ENCODE measurements around the gene COQ8A.
"Not testable (repeated sequence)": the region's sequence is repeated elsewhere in the genome, so short reads cannot be mapped to it uniquely, and the experiment has no call there.

The COQ8A gene

DNA sequence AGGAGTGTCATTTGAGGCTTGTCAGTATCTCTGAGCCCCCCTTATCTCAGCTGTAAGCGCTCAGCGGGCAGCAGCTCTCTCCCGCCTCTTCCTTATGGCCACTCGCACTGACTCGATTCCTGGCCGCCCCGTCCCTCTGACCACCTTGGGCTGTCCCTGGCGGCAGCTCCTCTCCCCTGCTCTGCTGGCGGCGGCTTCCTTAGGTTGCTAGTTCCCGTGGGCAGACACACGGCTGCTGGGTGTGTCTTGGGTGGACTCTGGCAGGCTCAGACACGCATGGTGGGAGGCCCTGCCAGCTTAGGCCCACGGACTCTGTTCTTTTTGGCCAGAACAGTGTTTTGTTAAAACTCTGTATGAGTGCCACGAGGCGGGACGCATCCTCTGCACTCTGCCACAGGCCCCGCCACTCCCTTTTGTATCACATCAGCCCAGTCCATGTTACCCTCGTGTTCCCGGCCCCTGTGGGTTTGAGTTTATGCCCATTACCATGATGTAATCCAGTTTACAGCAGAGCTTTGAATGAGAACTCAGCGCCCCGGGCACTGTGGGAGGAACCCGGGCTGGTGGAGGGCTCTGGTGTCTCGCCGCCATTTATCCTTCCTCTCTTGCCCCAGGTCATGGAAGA is 45.9 kb downstream of the COQ8A start:
- no peak for DNase-seq

DNA sequence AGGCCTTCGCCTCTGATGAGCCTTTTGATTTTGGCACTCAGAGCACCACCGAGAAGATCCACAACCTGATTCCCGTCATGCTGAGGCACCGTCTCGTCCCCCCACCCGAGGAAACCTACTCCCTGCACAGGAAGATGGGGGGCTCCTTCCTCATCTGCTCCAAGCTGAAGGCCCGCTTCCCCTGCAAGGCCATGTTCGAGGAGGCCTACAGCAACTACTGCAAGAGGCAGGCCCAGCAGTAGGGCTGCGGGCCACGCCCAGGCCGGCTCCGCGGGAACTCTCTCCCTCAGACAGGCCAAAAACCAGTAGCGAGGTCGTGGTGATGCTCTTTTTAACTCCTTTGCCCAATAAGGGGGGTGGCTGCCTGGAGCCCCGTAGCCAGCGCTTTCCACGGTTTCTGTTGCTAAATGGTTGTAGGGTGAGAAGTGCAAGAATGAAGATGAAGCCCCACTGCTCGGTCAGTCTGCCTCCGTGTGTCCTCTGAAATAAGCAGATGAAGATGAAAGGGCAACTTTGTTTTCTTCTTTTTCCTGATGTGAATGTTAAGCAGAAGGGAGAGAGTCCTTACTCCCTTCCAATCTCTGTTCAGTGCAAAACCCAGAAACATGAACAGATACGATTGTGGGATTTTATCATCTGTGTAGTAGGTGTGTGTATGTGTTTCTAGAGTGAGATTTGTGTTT is 46.5 kb downstream of the COQ8A start:
- DNase-seq = no peak

DNA sequence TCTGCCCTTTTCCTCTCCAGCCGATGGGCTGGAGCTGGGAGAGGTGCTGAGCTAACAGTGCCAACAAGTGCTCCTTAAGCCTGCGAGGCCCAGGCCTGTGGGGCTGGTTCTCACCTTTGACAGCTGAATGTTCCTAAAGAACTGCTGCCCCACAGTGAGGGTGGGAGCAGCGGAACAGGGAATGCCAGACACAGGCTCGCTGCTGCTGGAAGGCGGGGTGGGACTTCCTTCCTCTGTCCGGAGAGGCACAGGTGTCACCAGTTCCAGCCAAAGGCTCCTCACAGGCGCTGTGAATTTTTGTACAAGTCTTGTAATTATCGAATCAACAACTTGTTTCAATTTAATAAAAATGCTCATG is 47.1 kb downstream of the COQ8A start:
- no peak for DNase-seq

DNA sequence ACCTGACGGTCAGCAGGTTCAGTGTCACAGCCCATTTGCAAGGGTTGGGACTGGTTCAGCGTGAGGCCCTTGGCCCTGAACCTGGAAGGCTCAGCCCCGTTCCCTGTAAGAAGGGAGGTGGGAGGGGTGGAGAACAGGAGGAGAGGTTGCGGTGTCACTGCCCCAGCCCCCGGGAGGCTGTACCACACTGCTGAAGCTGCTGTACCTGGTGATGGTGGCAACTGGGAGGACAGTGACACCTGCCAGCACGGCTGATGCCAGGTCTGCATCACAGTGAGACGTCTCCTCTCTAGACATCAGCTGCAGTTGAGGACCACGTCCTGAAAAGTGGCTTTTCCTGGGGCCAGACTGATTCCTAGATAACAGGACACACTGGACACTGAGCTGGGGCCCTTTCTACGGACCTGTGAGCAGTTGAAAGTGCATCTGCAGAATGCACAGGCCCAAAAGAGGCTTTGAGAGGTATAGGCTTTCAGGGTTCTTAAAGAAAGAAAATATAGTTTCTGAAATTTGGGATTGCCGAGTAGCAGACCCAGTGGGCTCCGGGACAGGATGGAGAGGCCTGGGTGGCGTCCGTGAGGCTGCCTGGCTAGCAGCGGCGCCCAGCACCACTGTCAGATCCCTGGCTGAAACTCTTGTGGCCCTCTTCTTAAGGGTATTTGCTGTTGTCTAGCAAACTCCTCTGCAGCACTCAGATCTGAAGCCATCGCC is 47.7 kb downstream of the COQ8A start:
- DNase-seq = no peak

DNA sequence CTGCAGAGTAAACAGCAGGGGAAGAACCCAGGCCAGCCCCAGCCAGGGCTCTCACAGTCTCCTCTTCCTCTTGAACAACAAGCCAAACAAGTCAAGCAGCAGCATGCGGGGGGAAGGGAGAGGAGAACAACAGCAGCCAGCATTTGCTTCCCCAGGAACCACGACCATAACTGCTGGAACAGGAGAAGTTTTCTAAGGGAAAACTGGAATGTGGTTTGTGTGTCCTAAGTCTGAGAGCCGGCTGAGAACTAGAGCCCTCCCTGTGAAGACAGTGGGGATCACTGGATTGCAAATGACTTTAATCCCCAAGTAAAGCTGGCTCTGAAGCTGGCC is 48.2 kb downstream of the COQ8A start:
- no peak for DNase-seq

DNA sequence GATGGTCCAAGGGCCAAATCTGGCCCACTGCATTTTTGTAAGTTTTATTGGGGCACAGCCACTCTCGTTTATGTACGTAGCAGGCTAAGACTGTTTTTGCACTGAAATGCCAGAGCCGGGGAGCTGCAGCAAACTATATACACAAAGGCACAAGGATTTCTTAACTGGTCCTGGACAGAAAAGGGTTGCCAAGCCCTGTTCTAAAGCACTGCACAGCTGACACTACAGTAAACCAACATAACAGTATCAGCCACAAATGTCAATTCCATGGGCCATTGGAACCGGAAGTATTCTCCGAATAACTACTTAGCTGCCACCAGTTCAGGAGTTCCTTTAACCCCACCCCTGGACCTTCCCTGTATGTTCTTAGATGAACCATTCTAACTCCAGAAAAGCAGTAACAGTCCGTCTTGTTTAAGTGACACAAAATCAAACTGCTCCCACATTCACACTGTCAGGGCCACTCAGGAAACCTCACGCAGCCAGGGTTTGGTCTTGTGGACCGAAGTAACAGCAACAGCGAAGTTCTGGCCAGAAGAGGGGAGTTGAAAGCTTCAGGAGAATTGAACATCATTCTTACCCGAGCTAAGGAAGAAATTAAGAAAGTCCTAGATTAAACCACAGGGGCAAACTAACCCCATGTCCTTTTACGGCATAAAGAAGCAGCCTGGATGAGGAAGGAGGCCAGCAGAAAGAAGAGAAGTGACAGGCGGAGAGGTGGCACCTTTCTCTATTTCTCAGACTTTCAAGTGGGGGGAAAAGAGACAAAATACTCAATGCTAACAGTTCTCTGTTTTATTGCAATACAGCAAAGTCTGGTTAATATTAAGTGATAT is 49.2 kb downstream of the COQ8A start:
- DNase-seq = no peak

DNA sequence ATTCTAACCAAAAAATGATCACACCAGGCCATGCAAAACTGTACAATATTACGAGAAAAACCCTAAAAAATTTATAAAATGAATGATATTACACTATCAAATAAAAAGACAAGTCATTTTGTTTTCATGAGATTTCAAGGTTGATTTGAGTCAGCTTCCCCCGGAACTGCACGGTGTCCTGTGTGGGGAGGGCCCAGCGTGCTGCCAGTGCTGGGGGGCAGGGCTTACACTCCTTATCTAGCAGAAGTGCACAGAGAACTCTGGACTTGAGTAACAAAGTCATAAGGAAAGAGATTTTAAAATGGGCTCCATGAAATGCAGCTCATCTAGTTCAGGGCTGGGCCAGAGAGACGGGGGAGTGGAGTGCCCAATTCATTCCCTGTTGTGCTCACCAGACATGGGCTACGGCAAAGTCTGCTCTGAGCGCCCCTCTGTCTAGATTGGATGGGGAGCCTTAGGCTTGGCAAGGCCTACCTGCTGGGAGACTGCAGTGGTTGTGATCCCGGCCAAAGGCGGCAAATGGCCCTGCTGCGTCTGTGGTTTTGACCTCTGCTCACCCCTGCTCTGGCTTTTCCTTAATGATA is 50.1 kb downstream of the COQ8A start:
- DNase-seq = peak; percentile 15

DNA sequence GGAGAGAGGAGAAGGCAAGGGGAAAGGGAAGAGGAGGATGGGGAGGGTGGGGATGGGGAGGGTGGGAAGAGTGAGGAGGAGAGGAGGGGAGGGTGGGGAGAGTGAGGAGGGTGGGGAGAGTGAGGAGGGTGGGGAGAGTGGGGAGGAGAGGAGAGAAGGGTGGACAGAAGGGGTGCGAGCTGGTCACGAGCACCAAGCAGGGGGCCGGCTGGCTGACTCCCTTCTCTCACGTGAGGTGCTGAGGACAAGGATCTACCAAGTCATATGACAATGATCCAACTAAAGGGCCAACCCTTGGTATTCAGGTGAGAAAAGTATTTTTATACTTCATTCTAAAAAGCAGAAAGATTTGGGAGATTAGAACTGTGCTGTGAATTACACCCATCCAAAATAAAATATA is 51.8 kb downstream of the COQ8A start:
- DNase-seq = no peak

DNA sequence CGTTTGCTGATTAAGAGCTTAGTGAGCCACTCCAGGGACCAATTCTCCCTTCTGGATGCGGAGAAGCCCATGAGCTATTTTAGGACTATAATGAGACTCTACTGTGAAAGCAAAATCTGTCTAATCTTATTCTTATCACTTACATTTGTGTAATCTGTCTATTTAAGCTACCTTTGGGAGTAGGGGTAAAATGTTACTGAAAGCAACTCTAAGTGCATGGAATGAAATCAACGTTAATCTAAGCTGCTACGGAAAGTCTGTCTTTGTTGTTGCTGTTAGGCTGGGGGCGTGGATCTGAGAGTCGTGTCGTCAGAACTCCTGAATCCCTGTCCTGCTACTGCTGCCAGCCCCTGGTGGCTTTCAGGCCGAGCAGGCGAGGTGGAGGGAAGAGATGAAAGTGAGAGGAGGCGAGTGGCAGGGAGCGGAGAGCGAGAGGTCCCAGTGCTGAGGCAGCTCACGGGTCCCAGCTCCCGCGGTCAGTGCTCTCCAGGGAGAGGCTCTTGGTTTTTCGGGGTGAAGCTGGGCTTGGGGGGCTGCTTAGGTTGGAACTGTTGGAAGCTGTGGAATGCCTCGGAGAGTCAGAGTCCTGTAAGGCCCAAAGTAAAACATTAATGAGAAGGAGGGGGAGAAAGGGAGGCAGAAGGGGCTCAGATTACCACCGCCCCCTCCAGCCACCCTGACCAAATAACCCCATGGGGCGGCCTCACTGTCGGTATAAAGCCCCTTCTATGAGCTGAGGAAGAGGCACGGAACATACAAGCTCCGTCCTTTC is 53.9 kb downstream of the COQ8A start:
- no peak for DNase-seq

DNA sequence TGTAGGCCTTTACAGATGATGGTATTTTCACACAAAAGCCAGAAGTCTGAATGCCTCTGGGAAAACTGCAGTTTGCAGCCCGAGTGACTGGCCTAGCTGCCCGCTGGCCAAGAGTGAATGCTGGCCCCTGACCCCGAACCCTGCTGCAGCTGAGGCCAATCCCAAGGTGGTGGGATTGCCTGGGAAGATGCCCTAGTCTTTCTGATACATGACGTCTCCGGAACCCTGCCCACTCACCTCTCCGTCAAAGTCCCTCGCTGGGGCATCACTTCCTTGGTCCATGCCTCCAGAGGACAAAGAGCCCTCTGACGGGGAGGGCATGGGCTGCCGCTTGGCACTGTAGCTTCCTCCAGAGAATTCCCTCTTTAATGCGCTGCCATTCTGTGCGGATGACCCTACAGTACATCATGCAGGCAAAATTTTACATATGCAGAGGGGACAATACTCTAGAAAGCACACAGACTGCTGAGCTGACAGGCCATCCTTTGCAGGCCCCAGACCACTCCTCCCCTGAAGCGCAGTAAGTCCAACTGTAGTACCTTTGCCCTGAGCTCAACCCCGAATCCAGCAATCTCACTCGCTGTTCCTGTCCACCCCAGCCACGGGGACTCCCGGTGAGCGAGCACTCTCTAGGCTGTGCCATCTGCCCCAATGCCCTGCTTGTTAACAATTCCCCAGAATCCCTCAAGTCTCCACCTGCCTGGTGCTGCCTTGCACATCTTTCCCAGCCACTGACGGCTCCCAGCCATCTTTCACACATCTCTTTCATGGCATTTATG is 54.7 kb downstream of the COQ8A start:
- no peak for DNase-seq

DNA sequence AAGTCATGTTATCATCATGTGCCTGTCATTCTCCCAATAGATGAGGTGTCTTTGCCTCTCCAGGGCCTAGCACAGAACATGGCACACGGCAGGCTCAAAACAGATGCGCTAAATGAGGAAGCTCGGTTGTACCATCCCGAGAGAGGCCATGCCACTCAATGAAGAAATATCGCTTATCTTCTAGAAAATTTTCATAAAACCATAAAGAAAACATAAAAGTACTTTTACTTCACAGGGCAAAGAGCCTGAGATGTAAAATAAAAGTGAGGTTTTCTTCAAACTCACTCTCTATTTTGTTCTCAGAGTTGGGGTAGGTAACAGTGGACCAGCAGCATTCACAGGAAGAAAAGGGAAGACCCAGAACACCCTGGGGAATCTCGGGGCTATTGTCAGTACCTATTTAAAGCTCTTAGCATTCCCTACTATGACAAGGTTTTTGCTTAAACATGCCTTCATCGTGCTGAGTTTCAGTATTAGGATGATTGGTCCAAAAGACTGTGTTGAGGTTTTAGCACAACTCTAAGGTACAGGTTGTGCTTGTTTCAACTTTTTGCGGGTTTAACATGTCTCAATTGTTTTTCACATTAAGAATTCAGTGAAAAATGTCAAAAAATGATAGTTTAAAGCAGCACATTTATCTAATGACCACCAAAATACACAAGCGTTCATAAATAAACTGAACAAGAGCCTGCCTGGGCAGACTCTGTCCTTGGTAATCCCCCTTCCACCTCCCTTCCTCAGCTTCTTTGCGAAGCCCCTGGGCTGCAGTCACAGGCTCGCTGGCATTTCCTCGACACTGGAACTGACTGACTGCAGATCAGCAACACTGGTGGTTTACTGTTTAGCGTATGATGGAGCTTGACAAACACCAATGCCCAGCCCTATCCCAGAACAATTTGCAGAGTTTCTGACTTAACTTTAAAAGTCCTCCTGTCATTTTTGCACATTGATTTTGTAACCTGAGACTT is 55.6 kb downstream of the COQ8A start:
- no peak for DNase-seq

DNA sequence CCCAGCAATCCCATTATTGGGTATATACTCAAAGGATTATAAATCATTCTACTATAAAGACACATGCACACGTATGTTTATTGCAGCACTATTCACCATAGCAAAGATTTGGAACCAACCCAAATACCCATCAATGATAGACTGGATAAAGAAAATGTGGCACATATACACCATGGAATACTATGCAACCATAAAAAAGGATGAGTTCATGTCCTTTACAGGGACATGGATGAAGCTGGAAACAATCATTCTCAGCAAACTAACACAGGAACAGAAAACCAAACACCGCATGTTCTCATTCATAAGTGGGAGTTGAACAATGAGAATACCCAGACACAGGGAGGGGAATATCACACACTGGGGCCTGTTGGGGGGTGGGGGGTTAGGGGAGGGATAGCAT is 59.5 kb downstream of the COQ8A start:
- DNase-seq = not testable (repeated sequence)

DNA sequence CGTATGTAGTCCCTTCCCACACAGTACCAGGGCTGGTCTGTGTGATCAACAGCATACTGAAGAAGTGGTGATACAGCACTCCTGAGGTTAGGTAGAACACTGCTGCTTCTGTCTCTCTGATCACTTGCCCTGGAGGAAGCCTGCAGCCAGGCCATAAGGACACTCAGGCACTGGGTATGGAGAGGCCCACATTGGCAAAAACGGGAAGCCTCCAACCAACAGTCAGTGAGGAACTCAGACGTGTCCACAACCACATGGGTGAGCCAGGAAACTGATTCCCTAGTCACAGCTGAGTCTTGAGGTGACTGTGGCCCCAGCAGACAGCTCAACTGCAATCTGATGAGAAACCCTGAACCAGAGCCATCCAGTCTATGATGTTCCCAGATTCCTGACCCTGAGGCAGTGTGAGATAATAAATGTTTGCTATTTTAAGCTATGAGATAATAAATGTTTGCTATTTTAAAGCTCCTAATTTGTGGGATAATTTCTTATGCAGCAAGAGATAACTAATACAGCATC is 62.5 kb downstream of the COQ8A start:
- DNase-seq = no peak

DNA sequence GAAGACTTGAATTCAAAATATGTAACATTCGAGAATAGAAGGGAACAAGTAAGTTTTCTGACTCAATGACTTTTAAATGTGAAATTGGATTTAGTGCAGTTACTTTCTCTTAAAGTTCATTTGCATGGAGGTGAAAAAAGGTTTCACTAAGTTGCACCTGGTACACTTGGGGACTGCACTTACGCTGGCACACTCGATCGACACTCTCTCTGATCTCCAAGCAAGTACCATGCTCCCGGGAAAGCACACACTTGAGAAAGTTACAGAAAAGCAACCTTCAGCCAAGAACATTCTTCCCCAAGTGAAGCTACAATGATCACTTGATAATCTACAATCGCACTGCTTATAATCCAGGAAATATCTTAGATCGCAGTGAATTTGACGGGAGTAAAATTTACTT is 63.1 kb downstream of the COQ8A start:
- DNase-seq = no peak

DNA sequence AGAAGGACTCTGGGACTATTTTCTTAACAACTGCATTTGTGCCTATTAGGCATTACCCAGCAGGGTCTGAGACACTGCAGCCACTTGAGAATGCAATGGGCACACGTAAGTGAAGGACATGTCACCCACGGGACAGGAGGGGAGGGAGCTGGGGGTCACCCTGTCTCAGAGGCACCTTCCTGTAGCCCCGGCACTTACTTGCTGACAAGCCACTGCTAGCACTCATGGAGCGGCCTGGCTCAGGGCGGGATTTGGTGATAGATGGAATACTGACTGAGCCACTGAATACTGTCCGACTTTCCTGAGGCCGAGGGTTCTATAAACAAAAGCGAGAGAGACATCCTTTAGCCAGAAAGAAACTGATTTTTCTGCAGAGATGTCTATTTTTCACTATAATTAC is 64.7 kb downstream of the COQ8A start:
- no peak for DNase-seq

DNA sequence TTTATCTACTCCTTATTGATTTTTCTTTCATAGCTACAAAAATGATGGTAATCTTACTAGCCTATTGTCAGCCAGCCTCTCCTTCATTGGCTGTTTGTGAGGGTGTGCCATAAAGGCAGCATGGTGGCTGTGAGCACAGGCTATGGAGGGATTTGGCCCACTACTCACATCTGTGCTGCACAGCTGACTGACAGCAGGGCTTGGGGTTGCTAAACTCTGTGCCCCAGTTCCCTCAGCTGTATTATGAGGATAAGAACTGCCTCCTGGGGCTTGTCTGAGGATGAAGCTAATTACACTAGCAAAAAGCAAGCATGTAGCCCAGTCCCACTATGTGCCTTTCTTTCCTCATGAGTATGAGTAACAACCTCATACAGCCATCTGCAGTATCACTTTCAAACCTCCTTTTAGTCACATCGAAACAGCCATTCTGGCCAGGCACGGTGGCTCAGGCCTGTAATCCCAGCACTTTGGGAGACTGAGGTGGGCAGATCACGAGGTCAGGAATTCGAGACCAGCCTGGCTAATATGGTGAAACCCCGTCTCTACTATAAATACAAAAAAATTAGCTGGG is 66.2 kb downstream of the COQ8A start:
- DNase-seq = no peak

DNA sequence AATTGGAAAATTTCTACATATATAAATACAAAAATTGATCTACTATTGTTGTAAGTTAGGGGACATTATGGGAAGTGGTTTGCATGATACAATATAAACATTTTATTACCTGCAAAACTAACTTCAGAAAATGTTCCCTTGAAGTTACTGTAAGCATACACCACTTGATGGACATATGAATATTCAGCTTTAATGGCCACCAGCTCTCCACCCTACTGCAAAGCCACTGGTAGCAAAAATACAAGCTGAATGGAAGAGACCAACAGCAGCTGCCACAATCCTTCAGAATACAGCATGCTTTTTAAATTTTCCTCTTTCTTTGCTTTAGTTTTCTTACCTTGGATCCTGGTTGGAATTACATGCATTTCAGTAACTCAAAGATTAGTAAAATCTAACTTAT is 69.8 kb downstream of the COQ8A start:
- DNase-seq = no peak

DNA sequence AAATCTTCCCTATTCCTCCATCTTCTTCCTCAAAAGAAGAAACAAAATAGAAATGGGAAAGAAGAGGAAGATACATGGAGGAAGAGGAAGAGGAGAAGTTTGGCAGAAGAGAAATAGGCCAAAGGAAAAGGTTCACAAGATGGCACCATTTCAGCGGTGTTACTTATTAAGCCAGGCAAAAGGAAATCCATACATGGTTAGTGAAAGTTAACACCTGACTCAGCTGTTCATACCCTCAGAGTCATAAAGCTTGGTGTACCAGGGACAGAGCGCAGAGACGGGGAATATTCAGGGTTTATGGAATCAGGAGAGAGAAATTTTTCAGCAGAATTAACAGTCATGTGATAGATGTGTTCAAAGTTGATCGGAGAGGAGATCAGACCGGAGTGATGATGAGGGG is 70.6 kb downstream of the COQ8A start:
- no peak for DNase-seq

DNA sequence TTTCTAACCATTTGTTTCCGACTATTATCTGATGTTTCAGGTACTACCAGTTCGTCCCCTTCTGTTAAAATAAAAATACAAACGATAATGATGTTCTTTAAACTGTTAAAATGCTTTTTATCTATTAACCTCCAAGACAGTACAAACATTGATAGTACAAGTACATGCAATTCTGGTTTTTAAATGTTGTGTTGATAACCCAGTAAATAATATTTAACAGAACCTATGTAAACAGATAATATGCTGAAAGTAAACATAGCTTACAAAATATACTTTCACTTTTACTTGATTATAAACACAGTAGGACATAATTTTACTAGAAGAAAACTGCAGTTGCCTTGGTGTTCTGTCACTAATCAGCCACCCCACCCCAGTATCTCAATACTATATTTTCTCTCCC is 76.9 kb downstream of the COQ8A start:
- DNase-seq = no peak

DNA sequence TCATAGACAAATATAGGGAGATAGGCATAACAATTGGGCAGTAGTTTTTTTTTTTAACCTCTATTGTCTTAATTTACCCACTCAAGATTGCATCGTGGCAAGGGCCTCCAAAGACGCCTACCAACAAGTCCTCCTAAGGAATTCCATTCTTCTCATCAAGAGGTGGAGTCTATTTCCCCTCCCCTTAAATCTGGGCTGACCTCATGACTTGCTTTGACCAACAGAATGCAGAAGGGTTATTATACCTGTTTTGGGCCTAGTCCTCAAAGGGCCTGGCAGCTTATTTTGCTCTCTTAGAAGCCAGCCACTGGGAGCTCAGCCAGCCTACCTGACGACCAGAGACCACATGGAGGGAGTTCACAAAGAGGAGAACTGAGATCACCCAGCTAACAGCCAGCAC is 92.3 kb downstream of the COQ8A start:
- no peak for DNase-seq
